ENCODE results near the gene ZNF526. TPM values are rescaled to one million over a fixed set of nuclear protein-coding genes. Genes with fewer than 3 reads are reported as not detected.

Gene ZNF526
- total and polyA plus RNA-seq, 9 donors: 2.4 to 17.9 (median 12.9) TPM

GRCh38 chr19:42191330-42191729, 28.8 kb upstream of the ZNF526 start:
- intact Hi-C loops (cut with DNase I): no loop called here
- H3K9me3 ChIP-seq: peaks cover 0 to 4% of the 10 kb centered on the region in 2 donors
- H3K27me3 ChIP-seq: no peaks in the 10 kb centered on the region
- no peaks in the 10 kb centered on the region for H3K36me3 ChIP-seq
- no peak for DNase-seq
- TF ChIP-seq POLR2A (IDR thresholded peaks at IDR 0.05) (no peak), EP300 (IDR thresholded peaks at IDR 0.05) (no peak)
- TF ChIP-seq, protein P1, sequence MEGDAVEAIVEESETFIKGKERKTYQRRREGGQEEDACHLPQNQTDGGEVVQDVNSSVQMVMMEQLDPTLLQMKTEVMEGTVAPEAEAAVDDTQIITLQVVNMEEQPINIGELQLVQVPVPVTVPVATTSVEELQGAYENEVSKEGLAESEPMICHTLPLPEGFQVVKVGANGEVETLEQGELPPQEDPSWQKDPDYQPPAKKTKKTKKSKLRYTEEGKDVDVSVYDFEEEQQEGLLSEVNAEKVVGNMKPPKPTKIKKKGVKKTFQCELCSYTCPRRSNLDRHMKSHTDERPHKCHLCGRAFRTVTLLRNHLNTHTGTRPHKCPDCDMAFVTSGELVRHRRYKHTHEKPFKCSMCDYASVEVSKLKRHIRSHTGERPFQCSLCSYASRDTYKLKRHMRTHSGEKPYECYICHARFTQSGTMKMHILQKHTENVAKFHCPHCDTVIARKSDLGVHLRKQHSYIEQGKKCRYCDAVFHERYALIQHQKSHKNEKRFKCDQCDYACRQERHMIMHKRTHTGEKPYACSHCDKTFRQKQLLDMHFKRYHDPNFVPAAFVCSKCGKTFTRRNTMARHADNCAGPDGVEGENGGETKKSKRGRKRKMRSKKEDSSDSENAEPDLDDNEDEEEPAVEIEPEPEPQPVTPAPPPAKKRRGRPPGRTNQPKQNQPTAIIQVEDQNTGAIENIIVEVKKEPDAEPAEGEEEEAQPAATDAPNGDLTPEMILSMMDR (IDR thresholded peaks at IDR 0.05): no peak
- 74 to 91% (median 78%) methylated on average over 1 of the region's 1 CpG for WGBS, 3 donors
- no peak overlapping the region for H3K27ac ChIP-seq
- no peaks in the 10 kb centered on the region for H3K4me1 ChIP-seq (ENCODE audit: insufficient read depth)
- no peak overlapping the region for H3K4me3 ChIP-seq

DNA sequence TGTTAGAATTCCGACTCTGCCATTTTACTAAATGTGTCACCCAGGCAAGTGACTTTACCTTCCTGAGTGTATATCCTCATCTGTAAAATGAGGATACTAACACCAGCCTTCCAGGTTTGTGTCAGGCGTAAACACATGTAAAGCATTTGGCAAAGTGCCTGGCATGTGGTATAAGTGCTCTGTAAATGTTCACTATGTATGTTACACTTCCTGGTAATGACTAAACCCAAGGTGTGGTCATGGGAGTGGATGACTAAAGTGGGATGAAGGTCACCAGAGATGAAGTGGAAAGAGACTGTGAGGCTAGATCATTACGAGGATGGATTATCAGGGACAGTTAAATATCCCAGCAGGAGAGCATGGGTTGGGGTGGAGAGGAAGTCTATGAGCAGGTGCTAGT, 28.3 kb upstream of the ZNF526 start:
- Histone ChIP-seq H3K4me3 (no peak overlapping the region), H3K36me3 (no peaks in the 10 kb centered on the region), H3K9me3 (peaks cover 0 to 4% of the 10 kb centered on the region in 2 donors), H3K27me3 (no peaks in the 10 kb centered on the region), H3K4me1 (ENCODE audit: insufficient read depth) (no peaks in the 10 kb centered on the region), H3K27ac (no peak overlapping the region)
- intact Hi-C loops (cut with DNase I): no loop called here
- no peak for DNase-seq
- WGBS, 3 donors: 61 to 72% (median 64%) methylated on average over 3 of the region's 3 CpGs
- TF ChIP-seq, protein P1 (IDR thresholded peaks at IDR 0.05): no peak
- TF ChIP-seq EP300 (IDR thresholded peaks at IDR 0.05) (no peak), POLR2A (IDR thresholded peaks at IDR 0.05) (no peak)

GRCh38 chr19:42193294-42193693, 26.8 kb upstream of the ZNF526 start:
- no peak overlapping the region for H3K4me3 ChIP-seq
- H3K4me1 ChIP-seq (ENCODE audit: insufficient read depth): no peaks in the 10 kb centered on the region
- H3K36me3 ChIP-seq: no peaks in the 10 kb centered on the region
- intact Hi-C loops (cut with DNase I): no loop called here
- no peaks in the 10 kb centered on the region for H3K27me3 ChIP-seq
- no peak for TF ChIP-seq POLR2A (IDR thresholded peaks at IDR 0.05)
- TF ChIP-seq, protein P1 (IDR thresholded peaks at IDR 0.05): no peak
- TF ChIP-seq EP300 (IDR thresholded peaks at IDR 0.05): no peak
- DNase-seq: no peak
- peaks cover 0 to 4% of the 10 kb centered on the region in 2 donors for H3K9me3 ChIP-seq
- WGBS, 3 donors: 64 to 79% (median 67%) methylated on average over 1 of the region's 1 CpG
- H3K27ac ChIP-seq: no peak overlapping the region

- H3K36me3 ChIP-seq: no peaks in the 10 kb centered on the region
- intact Hi-C loops (cut with DNase I): no loop called here
- 45 to 68% (median 52%) methylated on average over 3 of the region's 3 CpGs for WGBS, 3 donors
Measured at GRCh38 chr19:42193706-42194105, 26.4 kb upstream of the ZNF526 start.

More at GRCh38 chr19:42193706-42194105, 26.4 kb upstream of the ZNF526 start:
- Histone ChIP-seq H3K27ac (no peak overlapping the region), H3K4me3 (no peak overlapping the region), H3K4me1 (ENCODE audit: insufficient read depth) (no peaks in the 10 kb centered on the region), H3K27me3 (no peaks in the 10 kb centered on the region), H3K9me3 (peaks cover 0 to 4% of the 10 kb centered on the region in 2 donors)
- TF ChIP-seq, protein P1 (IDR thresholded peaks at IDR 0.05): no peak
- TF ChIP-seq EP300 (IDR thresholded peaks at IDR 0.05): no peak
- TF ChIP-seq POLR2A (IDR thresholded peaks at IDR 0.05): no peak
- no peak for DNase-seq

All from ovary (tissue), 9 donors.